Renal cortical epithelial cell (primary cell): ENCODE measurements around the gene MISP. TPM values are rescaled to one million over a fixed set of nuclear protein-coding genes. Genes with fewer than 3 reads are reported as not detected.

Source experiments
- DNase-seq: peaks from one replicate; pipeline ENCODE4 v3.0.0-alpha.2; 2011; ENCODE audit warnings: low read depth
- total RNA-seq: library from RNA; depleted of rRNA; stranded (reverse); fragments of >200 nt; gene quantifications from 2 replicates; pipeline ENCODE4 v1.2.3, GENCODE V29; 2014

The MISP gene
- total RNA-seq, 1 donor from 2014 or later: 6.2 TPM

DNA sequence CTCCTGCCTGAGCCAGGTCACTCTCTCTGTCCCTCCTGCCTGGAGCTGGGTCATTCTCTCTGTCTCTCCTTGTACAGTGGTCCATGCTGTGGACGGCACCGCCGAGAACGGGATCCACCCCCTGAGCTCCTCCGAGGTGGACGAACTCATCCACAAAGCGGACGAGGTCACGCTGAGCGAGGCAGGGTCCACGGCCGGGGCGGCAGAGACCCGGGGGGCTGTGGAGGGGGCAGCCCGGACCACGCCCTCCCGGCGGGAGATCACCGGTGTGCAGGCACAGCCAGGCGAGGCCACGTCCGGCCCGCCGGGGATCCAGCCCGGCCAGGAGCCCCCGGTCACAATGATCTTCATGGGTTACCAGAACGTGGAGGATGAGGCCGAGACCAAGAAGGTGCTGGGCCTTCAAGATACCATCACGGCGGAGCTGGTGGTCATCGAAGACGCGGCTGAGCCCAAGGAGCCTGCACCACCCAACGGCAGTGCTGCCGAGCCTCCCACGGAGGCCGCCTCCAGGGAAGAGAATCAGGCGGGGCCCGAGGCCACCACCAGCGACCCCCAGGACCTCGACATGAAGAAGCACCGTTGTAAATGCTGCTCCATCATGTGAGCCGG, 4.6 kb upstream of the MISP start:
- no peak for DNase-seq

DNA sequence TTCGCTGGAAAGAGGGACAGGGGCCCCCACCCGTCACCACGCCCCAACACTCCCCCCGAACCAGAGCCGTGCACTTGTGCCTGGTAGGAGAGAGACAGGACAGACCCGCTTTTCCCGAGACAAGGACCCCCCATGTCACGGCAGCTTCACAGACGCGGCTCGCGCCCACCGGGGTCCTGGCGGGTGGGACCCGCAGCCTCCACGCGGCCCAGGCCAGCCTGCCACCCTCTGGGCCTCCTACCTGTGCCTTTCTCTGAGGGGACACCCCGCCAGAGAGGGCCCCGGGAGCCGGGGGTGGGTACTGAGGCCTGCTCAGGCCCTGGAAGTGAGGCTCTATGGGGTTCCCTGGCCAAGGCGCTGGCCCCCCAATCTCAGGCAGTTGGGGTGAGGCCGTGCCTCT, 4.0 kb upstream of the MISP start:
- DNase-seq: no peak

- no peak for DNase-seq
Measured at GRCh38 chr19:747432-748273, 3.3 kb upstream of the MISP start.

GRCh38 chr19:748274-748598, 2.7 kb upstream of the MISP start:
- DNase-seq: no peak

DNA sequence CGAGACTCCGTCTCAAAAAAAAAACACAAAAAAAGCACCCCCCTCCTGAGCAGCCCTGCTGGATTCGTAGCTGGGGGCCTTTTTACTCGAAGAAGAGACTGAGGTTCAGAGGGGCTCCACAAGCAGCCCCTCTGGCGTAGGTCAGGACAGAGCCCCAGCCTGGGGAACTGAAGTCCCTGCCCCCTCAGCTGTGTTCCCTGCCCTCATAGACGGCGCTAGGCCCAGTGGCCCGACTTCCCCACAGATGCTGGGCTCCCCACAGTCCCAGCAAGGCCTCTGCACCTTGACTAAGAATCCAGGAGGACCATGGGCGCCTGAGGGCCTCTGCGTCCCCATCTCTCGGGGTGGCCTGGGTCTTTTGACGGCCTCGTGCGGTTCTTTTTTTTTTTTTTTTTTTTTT, 1.1 kb upstream of the MISP start:
- no peak for DNase-seq

DNA sequence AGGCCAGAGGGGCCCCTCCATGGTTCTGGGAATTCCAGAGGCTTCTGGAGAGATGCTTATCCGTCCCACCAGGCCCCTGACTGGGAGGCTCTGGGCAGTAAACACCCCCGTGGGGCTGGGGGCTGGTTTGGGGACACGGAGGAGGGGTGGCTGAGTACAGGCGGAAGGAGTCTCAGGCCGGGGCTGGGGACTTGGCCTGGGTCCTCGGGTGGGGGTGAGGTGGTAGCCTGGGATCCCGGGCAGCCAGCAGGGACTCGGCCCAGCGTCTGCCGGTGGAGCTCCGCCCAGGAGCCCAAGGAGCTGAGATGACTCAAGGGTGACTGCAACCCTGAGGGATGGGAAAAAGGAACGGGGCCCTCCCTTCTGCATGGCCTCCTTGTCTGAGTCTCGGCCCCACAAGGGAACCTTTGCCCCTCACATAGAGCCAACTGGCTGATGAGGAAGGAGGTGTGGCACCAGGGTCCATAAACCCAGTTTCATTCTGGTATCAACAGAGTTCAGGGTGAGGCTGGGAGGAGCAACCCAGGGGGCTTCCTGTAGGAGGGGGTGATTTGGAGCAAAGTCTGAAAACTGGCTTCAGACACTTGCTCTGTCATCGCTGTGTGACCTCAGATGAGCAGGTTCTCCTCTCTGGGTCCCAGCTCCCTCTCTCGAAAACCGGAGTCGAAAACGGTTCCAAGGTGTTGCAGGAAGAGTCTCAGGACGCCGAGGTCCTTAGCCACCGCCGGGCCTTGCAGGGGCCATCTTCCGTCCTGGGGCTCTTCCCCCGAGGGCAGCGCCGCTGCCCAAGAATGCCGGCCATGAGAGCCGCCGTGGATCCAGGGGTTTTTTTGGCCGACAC, 809 bp downstream of the MISP start:
- peak; percentile 74 for DNase-seq

GRCh38 chr19:752652-753517, 2.0 kb downstream of the MISP start:
- DNase-seq: peak; percentile 86

GRCh38 chr19:754530-754929, 3.6 kb downstream of the MISP start:
- DNase-seq: no peak

GRCh38 chr19:755063-755462, 4.2 kb downstream of the MISP start:
- no peak for DNase-seq

- DNase-seq: peak; percentile 55
Measured at GRCh38 chr19:756236-756635, 5.3 kb downstream of the MISP start.

GRCh38 chr19:756821-757688, 6.1 kb downstream of the MISP start:
- no peak for DNase-seq

- no peak for DNase-seq
Measured at GRCh38 chr19:757811-758668, 7.1 kb downstream of the MISP start.

DNA sequence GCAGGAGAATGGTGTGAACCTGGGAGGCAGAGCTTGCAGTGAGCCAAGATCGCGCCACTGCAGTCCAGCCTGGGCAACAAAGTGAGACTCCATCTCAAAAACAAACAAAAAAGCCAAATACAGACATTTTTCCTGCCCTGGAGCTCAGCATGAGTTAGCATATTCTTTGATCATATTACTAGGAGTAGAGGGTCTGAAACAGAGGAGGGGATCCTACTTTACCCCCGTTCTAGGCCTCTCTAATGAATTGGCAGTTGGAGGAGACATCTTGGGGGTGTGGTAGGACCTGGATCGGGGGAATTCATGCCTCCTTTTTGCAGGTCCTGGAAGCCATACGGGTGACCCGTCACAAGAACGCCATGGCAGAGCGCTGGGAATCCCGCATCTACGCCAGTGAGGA, 12.3 kb downstream of the MISP start:
- no peak for DNase-seq

GRCh38 chr19:763869-764268, 13.0 kb downstream of the MISP start:
- DNase-seq: no peak

DNA sequence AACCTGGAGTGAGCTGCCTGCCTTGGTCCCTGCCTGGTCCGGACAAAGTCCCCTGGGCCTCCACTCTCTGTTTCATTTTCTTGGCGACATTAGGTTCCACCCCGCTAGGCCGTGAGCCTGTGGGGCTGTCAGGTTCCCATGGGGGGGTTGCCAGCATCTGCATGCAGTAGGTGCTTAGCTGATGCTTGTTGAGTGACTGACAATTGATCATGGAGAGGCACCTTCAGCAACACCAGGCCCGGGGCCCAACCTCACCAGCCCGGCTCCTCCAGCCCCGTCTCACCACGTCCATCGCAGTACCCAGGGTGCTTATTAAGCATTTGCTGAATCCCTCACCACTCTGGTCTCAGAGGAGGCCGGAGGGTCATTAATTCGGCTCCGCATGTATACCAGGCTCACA, 13.4 kb downstream of the MISP start:
- DNase-seq: no peak

GRCh38 chr19:765179-765738, 14.3 kb downstream of the MISP start:
- DNase-seq: no peak

- peak; percentile 94 for DNase-seq
Measured at GRCh38 chr19:768424-768823, 17.5 kb downstream of the MISP start.

GRCh38 chr19:769616-770015, 18.7 kb downstream of the MISP start:
- no peak for DNase-seq

DNA sequence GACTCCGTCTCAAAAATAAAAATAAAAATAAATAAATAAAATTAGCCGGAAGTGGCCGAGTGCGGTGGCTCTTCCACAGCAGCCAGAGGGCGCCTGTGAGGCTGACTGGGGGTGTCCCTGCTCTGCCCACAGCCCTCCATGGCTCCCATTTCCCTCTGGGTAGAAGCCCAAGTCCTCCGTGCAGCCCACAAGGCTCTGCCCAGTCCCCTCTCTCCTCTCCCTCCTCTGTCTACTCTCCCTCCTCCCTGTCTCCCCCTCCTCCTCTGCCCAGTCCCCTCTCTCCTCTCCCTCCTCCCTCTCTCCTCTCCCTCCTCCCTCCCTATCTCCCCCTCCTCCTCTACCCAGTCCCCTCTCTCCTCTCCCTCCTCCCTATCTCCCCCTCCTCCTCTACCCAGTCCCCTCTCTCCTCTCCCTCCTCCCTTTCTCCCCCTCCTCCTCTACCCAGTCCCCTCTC, 20.4 kb downstream of the MISP start:
- DNase-seq: no peak
